H1 (cell line): ENCODE results near the gene CROT. TPM values are rescaled to one million over a fixed set of nuclear protein-coding genes. Genes with fewer than 3 reads are reported as not detected.

Source experiments
- BRCA1 ChIP-seq: IDR thresholded peaks from 2 replicates; pipeline ENCODE4 v1.6.1; 2012; ENCODE audit warnings: low read depth, low read length, improper control_type of control experiment
- CEBPB ChIP-seq: IDR thresholded peaks from 2 replicates; pipeline ENCODE4 v1.6.1; 2012; ENCODE audit warnings: low read depth, low read length
- FOSL1 ChIP-seq: IDR thresholded peaks from 2 replicates; pipeline ENCODE4 v1.6.1; 2011; ENCODE audit warnings: mild to moderate bottlenecking, low read depth, low read length, moderate library complexity; ENCODE audit not compliant: insufficient read depth
- HDAC2 ChIP-seq, 2 experiments: fragments of 300-600 bp in 1 of 2; sonication (generic) in 1 of 2; IDR thresholded peaks; 2 replicates each; pipeline ENCODE4 v1.6.1; 2011 to 2012; ENCODE audit warnings: low read depth in 2 of 2, low read length in 2 of 2, mild to moderate bottlenecking in 2 of 2, moderate library complexity in 2 of 2, borderline replicate concordance in 1 of 2, inconsistent platforms in 1 of 2
- JUND ChIP-seq: IDR thresholded peaks from 2 replicates; pipeline ENCODE4 v1.6.1; 2011; ENCODE audit warnings: mild to moderate bottlenecking, improper control_type of control experiment, low read length
- PHF8 ChIP-seq: fragments of 200-600 bp; sonication (generic); conservative IDR thresholded peaks from 2 replicates; pipeline ENCODE4 v1.7.1; 2012; ENCODE audit warnings: low read depth, mild to moderate bottlenecking, inconsistent platforms, low read length, moderate library complexity
- POLR2A ChIP-seq, 2 experiments: IDR thresholded peaks; 1 replicate in 1 of 2; 2 replicates in 1 of 2; pipeline ENCODE4 v1.6.1; 2011; ENCODE audit warnings: low read depth in 2 of 2, low read length in 2 of 2, mild to moderate bottlenecking in 2 of 2; ENCODE audit errors: control extremely low read depth in 1 of 2
- SAP30 ChIP-seq: fragments of 300-600 bp; sonication (generic); IDR thresholded peaks from 2 replicates; pipeline ENCODE4 v1.7.1; 2012; ENCODE audit warnings: low read length, moderate library complexity, mild to moderate bottlenecking, inconsistent platforms; ENCODE audit not compliant: insufficient read depth, insufficient replicate concordance
- polyA plus RNA-seq, 7 experiments: library from polyadenylated mRNA; depleted of rRNA in 3 of 7; stranded (reverse) in 5 of 7; unstranded in 2 of 7; fragments of >200 nt in 5 of 7; fragments of 200-250 nt in 2 of 7; gene quantifications; 1 replicate in 5 of 7; 2 replicates in 1 of 7; 4 replicates in 1 of 7; pipeline versions ENCODE4 v1.2.1 to v1.2.3, GENCODE V29; 2011 to 2013; ENCODE audit warnings: missing spikeins in 2 of 7, mixed read lengths in 2 of 7
- total RNA-seq: library from RNA; stranded (reverse); fragmentation: NEBNext Ultra II Directional; extraction: Animal tissue kit (Norgen Biotek cat#: 25700); gene quantifications from 2 replicates; pipeline ENCODE4 v1.2.1, GENCODE V29; 2021
- TF ChIP-seq, protein P1 (sequence below): fragments of 300-600 bp; sonication (generic); IDR thresholded peaks from 2 replicates; pipeline ENCODE4 v1.7.1; 2012; ENCODE audit warnings: low read length, moderate library complexity, mild to moderate bottlenecking, inconsistent platforms; ENCODE audit not compliant: insufficient replicate concordance
- TF ChIP-seq, protein P2 (sequence below): IDR thresholded peaks from 2 replicates; pipeline ENCODE4 v1.6.1; 2012; ENCODE audit warnings: inconsistent platforms

Gene CROT
- total and polyA plus RNA-seq, 2 of the 8 experiments (the other 6 are each of a cell fraction or from before 2014, with no cell fraction given) = 2.2 to 5.6 TPM

DNA sequence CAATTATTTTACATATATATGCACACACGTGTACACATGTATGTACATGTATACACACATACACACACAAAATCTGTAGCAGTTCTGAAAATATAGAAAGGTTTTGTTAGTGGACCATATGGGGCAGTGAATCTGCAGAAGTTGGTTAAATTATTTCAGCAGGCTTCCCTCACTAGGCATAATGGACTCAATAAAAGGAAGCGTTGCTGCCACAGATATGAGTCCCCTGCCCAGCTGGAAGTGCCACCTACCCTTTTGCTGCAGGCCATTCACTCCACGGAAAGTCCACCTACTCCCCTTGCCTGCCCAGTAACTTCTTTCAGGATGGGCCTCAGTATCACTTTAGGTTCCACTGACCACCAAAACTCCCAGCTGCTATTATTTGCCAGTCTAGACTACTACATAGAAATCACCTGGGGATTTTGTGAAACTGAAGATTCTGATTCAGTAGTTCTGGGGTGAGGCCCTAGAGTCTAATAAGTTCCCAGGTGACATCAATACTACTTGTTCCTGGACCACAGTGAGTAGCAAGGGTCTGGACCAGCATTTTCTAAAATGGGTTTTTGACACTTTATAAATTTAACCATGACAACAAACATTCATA, 29.3 kb upstream of the CROT start (continued):
- TF ChIP-seq, protein P1, sequence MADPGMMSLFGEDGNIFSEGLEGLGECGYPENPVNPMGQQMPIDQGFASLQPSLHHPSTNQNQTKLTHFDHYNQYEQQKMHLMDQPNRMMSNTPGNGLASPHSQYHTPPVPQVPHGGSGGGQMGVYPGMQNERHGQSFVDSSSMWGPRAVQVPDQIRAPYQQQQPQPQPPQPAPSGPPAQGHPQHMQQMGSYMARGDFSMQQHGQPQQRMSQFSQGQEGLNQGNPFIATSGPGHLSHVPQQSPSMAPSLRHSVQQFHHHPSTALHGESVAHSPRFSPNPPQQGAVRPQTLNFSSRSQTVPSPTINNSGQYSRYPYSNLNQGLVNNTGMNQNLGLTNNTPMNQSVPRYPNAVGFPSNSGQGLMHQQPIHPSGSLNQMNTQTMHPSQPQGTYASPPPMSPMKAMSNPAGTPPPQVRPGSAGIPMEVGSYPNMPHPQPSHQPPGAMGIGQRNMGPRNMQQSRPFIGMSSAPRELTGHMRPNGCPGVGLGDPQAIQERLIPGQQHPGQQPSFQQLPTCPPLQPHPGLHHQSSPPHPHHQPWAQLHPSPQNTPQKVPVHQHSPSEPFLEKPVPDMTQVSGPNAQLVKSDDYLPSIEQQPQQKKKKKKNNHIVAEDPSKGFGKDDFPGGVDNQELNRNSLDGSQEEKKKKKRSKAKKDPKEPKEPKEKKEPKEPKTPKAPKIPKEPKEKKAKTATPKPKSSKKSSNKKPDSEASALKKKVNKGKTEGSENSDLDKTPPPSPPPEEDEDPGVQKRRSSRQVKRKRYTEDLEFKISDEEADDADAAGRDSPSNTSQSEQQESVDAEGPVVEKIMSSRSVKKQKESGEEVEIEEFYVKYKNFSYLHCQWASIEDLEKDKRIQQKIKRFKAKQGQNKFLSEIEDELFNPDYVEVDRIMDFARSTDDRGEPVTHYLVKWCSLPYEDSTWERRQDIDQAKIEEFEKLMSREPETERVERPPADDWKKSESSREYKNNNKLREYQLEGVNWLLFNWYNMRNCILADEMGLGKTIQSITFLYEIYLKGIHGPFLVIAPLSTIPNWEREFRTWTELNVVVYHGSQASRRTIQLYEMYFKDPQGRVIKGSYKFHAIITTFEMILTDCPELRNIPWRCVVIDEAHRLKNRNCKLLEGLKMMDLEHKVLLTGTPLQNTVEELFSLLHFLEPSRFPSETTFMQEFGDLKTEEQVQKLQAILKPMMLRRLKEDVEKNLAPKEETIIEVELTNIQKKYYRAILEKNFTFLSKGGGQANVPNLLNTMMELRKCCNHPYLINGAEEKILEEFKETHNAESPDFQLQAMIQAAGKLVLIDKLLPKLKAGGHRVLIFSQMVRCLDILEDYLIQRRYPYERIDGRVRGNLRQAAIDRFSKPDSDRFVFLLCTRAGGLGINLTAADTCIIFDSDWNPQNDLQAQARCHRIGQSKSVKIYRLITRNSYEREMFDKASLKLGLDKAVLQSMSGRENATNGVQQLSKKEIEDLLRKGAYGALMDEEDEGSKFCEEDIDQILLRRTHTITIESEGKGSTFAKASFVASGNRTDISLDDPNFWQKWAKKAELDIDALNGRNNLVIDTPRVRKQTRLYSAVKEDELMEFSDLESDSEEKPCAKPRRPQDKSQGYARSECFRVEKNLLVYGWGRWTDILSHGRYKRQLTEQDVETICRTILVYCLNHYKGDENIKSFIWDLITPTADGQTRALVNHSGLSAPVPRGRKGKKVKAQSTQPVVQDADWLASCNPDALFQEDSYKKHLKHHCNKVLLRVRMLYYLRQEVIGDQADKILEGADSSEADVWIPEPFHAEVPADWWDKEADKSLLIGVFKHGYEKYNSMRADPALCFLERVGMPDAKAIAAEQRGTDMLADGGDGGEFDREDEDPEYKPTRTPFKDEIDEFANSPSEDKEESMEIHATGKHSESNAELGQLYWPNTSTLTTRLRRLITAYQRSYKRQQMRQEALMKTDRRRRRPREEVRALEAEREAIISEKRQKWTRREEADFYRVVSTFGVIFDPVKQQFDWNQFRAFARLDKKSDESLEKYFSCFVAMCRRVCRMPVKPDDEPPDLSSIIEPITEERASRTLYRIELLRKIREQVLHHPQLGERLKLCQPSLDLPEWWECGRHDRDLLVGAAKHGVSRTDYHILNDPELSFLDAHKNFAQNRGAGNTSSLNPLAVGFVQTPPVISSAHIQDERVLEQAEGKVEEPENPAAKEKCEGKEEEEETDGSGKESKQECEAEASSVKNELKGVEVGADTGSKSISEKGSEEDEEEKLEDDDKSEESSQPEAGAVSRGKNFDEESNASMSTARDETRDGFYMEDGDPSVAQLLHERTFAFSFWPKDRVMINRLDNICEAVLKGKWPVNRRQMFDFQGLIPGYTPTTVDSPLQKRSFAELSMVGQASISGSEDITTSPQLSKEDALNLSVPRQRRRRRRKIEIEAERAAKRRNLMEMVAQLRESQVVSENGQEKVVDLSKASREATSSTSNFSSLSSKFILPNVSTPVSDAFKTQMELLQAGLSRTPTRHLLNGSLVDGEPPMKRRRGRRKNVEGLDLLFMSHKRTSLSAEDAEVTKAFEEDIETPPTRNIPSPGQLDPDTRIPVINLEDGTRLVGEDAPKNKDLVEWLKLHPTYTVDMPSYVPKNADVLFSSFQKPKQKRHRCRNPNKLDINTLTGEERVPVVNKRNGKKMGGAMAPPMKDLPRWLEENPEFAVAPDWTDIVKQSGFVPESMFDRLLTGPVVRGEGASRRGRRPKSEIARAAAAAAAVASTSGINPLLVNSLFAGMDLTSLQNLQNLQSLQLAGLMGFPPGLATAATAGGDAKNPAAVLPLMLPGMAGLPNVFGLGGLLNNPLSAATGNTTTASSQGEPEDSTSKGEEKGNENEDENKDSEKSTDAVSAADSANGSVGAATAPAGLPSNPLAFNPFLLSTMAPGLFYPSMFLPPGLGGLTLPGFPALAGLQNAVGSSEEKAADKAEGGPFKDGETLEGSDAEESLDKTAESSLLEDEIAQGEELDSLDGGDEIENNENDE = no peak
- TF ChIP-seq, protein P2, sequence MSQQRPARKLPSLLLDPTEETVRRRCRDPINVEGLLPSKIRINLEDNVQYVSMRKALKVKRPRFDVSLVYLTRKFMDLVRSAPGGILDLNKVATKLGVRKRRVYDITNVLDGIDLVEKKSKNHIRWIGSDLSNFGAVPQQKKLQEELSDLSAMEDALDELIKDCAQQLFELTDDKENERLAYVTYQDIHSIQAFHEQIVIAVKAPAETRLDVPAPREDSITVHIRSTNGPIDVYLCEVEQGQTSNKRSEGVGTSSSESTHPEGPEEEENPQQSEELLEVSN = no peak
- TF ChIP-seq BRCA1 (no peak), PHF8 (no peak), POLR2A (IDR thresholded peaks at IDR 0.05; ENCODE audit: control extremely low read depth in 1 of 2, low read depth in 2 of 2, low read length in 2 of 2) (no peak), SAP30 (no peak), JUND (no peak), HDAC2 (IDR thresholded peaks at IDR 0.05; ENCODE audit: borderline replicate concordance in 1 of 2, low read depth in 2 of 2, low read length in 2 of 2) (no peak), FOSL1 (no peak), CEBPB (no peak)
